Left renal pelvis (tissue), 4 donors: ENCODE results near the gene FAM124B. TPM values are rescaled to one million over a fixed set of nuclear protein-coding genes. Genes with fewer than 3 reads are reported as not detected.
A peak's percentile ranks its signal among the peaks of the same experiment; 100 is the strongest.
"Not testable (repeated sequence)": the region's sequence is repeated elsewhere in the genome, so short reads cannot be mapped to it uniquely, and the experiment has no call there.

Experiments used
- DNase-seq, 4 donors: peaks; one replicate each; pipeline ENCODE4 v3.0.0-alpha.2; 2013; ENCODE audit warnings: low read depth in 4 of 4, low spot score in 3 of 4
- polyA plus RNA-seq, 4 donors: library from polyadenylated mRNA; unstranded; fragments of 120-200 nt; gene quantifications; one replicate each; pipeline ENCODE4 v1.2.1, GENCODE V29; 2013; ENCODE audit not compliant: insufficient read length in 4 of 4

The FAM124B gene
- polyA plus RNA-seq, 4 donors: 2.1 to 3.4 (median 2.6) TPM

- DNase-seq: no peak
Observed at GRCh38 chr2:224382973-224383555, 18.8 kb downstream of the FAM124B start.

- DNase-seq: not testable (repeated sequence)
Observed at GRCh38 chr2:224382280-224382647, 19.6 kb downstream of the FAM124B start.

GRCh38 chr2:224381521-224382279, 20.2 kb downstream of the FAM124B start:
- no peak for DNase-seq

- DNase-seq: no peak
Observed at GRCh38 chr2:224379986-224380385, 21.9 kb downstream of the FAM124B start.

- DNase-seq: no peak
Observed at GRCh38 chr2:224379172-224379571, 22.7 kb downstream of the FAM124B start.

- no peak for DNase-seq
Observed at GRCh38 chr2:224378701-224379097, 23.2 kb downstream of the FAM124B start.

- no peak for DNase-seq
Observed at GRCh38 chr2:224377751-224378700, 23.9 kb downstream of the FAM124B start.

GRCh38 chr2:224372641-224373040, 29.3 kb downstream of the FAM124B start:
- DNase-seq: no peak

- DNase-seq: no peak
Observed at GRCh38 chr2:224369028-224369632, 32.8 kb downstream of the FAM124B start.

GRCh38 chr2:224366267-224366844, 35.6 kb downstream of the FAM124B start:
- DNase-seq: no peak

- no peak for DNase-seq
Observed at GRCh38 chr2:224365331-224365730, 36.6 kb downstream of the FAM124B start.

- DNase-seq: no peak
Observed at GRCh38 chr2:224363281-224363680, 38.6 kb downstream of the FAM124B start.

- DNase-seq: no peak
Observed at GRCh38 chr2:224362094-224362493, 39.8 kb downstream of the FAM124B start.

GRCh38 chr2:224360801-224361251, 41.1 kb downstream of the FAM124B start:
- no peak for DNase-seq

- DNase-seq: no peak
Observed at GRCh38 chr2:224359569-224359968, 42.3 kb downstream of the FAM124B start.

GRCh38 chr2:224357098-224357901, 44.6 kb downstream of the FAM124B start:
- DNase-seq: peak in 1 of 4 donors; percentile 32

- no peak for DNase-seq
Observed at GRCh38 chr2:224354632-224355211, 47.2 kb downstream of the FAM124B start.

GRCh38 chr2:224350703-224351102, 51.2 kb downstream of the FAM124B start:
- no peak for DNase-seq

- no peak for DNase-seq
Observed at GRCh38 chr2:224349396-224349795, 52.5 kb downstream of the FAM124B start.
